Measurements from ENCODE around the gene VNN1.
"Not testable (repeated sequence)": the region's sequence is repeated elsewhere in the genome, so short reads cannot be mapped to it uniquely, and the experiment has no call there.

The VNN1 gene

DNA sequence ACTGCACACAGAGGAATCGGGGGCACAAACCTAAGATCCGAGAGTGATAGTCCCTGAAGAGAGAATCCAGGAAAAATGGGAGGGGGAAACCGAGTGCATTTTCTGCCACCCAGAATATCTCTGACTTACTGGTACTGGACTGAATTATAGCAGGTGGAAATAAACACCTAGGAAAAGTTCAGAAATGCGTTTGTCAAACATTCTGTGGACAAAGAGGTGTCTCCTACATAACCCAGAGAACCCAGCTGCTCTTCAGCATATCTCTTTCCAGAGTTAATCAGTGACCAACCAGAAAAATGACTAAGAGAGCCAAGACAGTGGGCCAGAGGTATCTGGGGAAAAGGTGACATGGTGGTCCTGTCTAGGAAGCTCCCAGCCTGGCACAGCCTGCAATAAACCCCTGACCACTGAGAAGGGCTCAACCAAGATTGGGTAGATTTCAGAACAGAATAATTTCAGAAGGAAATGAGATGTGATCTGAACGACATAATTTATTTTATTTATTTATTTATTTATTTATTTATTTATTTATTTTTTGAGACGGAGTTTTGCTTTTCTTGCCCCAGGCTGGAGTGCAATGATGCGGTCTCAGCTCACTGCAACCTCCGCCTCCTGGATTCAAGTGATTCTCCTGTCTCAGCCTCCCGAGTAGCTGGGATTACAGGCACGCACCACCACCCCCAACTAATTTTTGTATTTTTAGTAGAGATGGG, 6.0 kb upstream of the VNN1 start:
- no peak for DNase-seq

GRCh38 chr6:132715881-132716637, 2.2 kb upstream of the VNN1 start:
- DNase-seq: no peak

DNA sequence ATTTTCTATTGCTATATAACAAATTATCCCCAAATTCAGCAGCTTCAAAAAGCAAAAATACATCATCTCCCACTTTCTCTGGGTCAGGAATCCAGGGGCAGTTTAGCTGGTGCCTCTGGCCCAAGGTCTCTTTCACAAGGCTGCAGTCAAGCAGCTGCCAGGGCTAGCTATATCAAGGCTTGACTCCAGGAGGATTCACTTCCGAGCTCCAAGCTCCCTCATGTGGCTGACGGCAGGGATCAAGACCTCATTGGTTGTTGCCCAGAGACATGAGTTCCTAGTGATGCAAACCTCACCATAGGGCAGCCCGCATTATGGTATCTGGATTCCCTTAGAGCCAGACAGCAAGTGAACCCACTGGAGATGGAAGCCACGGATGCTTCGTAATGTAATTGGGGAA, 1.3 kb upstream of the VNN1 start:
- no peak for DNase-seq

DNA sequence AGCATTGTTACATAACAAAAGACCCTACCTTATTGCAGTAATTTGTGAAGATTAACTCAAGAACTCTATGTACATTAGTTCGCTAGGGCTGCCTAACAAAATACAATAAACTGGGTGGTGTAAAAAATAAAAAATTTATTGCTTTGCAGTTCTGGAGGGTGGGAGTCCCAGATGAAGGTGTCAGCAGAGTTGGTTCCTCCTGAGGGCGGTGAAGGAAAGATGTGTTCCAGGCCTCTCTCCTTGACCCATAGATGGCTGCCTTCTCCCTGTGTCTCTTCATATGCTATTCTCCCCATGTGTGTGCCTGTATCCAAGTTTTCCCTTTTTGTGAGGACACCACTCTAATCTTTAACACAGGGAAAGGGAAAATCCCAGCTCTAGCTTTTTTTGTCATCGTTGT, 305 bp upstream of the VNN1 start:
- DNase-seq: no peak

DNA sequence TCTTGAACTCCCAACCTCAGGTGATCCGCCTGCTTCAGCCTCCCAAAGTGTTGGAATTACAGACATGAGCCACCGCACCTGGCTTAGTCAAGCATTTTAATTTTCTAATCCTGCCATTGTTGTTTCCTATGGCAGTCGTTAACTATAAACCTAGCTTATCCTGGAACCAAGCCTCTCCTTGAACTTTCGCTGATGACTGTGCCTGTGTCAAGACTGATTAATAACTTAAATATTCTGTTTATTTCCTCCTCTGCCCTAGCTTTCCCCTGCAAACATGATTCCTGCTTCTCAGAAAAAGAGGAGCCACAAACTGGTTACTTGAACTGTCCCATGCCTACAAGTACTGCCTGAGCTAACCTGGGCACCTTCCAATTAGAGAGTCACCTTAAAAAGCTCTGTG, 1.5 kb downstream of the VNN1 start:
- DNase-seq: no peak

GRCh38 chr6:132708771-132709170, 5.1 kb downstream of the VNN1 start:
- DNase-seq: no peak

DNA sequence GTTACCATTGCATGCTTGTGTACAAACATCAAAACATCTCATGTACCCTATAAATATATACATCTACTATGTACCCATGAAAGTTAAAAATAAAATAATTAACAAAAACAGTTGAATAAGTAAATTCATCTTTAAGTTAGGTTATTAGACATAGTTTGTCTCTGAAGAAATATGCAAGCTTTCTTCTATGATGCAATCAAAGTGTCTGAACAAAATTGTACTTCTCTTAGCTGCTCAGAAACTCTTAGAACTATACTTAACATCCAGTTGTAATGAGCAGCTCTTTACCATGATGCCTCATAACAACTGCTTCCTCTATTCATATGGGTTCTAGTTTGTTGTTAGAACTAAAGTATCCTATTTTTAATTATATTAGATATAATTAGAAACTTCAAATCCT, 5.9 kb downstream of the VNN1 start:
- no peak for DNase-seq

- DNase-seq: not testable (repeated sequence)
Observed at GRCh38 chr6:132706756-132707155, 7.1 kb downstream of the VNN1 start.

DNA sequence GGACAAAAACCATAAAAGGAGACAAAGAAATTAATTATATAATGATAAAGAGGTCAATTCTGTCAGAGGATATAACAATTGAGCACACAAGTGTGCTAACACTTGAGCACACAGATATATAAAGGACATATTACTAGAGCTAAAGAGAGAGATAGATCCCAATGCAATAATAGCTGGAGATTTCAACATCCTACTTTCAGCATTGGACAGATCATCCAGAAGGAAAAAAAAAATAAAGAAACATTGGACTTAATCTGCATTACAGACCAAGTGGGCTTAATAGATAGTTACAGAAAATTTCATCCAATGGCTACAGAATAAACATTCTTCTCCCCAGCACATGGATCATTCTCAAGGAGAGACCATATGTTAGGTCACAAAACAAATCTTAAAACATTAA, 9.9 kb downstream of the VNN1 start:
- DNase-seq: no peak

DNA sequence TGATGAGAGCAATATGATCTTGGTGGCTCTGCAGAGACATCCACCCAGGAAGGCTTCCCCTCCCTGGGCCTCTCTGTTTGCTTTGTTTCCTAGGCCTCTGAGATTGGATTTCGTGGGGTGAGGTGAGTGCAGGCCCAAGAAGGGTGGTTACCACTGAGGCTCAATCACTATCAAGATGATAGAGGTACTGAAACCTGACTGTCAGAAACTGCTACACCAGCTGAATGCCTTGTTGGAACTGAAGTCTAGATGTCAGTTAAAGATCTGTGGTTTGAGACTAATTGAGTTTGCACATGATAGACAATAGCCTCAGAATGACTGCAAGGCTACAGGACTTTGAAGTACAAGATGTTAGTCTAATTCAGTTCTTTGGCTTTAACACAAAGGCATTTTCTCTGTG, 15.2 kb downstream of the VNN1 start:
- DNase-seq: no peak

GRCh38 chr6:132695773-132696172, 18.1 kb downstream of the VNN1 start:
- DNase-seq: no peak

- no peak for DNase-seq
Observed at GRCh38 chr6:132693478-132693877, 20.4 kb downstream of the VNN1 start.

DNA sequence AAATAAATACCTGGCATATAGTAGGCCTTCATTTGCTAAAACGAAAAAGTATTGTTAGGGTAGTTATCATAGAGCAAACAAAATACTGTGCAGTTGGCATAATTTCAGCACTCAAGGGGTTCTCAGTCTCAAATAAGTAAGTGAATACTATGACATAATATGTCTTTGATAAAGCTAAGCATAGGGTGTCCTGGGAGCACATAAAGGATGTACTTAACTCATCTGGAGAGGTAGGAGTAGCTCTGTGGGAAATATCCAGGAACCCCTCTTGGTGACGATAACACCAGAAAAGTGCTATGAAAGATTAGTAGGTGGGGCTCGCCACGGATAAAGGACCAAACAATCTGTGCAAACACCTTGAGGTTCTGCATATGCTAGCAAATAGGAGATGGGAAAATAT, 23.2 kb downstream of the VNN1 start:
- no peak for DNase-seq

- DNase-seq: no peak
Observed at GRCh38 chr6:132687306-132687705, 26.5 kb downstream of the VNN1 start.

DNA sequence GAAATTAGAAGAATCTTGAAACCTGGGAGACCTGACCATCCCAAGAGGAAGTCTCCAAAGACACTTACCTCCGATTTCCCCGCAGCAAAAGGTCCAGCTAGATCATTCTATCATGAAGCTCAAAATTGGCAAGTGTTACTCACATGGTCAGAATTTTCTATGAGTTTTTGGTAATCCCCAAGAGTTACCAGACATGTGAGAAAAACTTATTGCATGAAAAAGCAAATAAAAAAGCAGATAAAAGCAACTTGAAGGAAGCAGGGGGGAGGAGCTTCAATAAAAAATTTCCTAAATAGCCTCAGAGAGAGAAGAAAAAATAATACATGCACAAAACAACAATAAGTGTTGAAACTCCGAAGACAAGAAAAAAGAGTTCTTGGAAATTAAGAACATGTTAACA, 27.3 kb downstream of the VNN1 start:
- DNase-seq: no peak

DNA sequence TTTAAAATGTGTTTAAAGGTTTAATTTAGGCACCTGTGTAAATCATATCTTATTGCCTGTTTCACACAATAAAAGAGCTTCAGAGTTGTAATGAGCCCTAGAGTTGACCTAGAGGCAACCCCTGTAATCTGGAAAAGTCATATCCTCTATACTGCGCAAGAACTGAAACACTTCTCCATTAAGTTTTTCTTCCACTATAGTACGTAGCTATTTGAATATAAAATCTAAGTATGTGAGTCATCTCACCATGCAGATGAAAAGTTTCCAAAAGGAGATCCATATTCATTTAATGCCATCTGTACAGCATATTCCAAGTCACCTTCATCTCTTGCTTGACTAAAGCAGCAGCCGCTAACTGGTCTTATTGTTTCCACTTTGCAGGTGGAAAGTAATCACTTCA, 28.8 kb downstream of the VNN1 start:
- no peak for DNase-seq

DNA sequence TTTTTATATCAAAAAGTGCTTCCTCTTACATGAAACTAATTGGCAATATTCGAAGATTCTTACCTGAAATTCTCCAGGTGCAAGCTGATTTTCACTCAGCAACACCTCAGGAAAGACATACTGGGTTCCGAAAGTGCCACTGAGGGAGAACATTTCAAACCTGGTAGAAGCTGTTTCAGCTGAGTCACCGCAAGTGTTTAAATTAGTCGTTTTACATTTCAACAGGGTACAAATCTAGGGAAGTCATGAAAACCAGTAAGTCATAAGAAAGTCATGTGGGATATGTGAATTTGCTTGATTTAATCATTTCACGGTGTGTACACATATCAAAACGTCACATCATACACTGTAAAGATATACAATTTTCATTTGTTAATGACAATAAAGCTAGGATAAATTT, 29.6 kb downstream of the VNN1 start:
- DNase-seq: no peak

DNA sequence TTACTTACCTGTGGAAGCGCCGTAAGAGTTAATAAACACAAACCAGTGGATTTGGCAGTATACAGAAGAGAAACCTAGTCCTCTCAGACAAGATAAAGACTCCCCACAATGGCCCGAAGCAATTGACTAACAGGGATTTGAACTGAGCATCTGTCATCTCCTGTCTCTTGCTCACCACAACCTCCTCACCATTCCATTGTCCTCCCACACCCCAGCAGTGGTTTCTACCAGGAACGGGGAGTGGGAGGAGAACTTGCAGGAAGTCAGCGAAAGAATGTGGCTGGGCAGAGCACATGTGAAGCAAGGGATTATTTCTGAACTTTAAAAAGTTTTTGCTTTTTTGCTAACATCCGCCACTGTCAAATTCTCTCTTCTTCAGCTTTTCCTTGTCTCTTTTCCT, 30.3 kb downstream of the VNN1 start:
- DNase-seq: no peak

- not testable (repeated sequence) for DNase-seq
Observed at GRCh38 chr6:132679094-132679493, 34.8 kb downstream of the VNN1 start.

- DNase-seq: no peak
Observed at GRCh38 chr6:132675749-132676148, 38.1 kb downstream of the VNN1 start.

- DNase-seq: no peak
Observed at GRCh38 chr6:132675002-132675401, 38.9 kb downstream of the VNN1 start.

DNA sequence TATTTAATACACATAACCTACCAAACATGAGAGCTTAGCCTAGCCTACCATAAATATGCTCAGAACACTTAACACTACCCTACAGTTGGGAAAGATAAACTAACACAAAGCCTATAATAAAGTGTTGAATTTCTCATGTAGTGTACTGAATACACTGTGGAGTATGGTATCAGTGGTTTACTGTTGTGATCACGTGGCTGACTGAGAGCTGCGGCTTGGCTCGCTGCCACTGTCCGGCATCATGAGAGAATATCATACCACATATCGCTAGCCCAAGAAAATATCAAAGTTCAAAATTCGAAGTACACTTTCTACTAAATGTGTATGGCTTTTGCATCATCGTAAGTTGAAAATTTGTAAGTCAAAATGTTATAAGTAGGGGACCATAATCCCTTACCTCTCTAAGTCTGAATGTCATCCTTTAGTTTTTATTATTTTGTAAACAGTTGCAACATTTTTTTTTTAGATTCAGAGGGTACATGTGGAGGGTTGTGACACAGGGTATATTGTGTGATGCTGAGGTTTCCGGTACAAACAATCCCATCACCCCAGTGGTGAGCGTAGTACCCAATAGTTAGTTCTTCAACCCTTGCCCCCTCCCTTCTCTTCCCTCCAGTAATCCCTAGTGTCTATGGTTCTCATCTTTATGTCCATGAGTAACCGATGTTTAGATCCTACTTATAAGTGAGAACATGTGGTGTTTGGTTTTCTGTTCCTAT, 40.3 kb downstream of the VNN1 start:
- no peak for DNase-seq

DNA sequence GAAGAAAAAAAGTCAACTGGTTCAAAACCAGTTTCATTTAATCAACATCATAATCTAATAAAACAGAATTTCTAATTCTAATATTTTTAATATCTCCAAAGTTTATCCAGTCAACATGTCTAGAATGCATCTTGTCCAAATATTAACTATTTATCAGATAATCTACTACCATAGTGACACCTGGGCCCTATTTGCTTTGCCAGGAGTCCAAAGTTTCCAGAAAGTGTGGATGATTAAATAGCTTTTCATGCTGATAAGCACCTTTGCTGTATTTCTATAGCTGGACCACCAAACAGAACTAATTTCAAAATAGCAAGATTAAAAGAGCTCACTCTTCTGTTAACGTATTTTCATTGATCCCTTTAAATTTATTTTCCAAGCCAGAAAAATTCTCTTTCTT, 42.6 kb downstream of the VNN1 start:
- no peak for DNase-seq

GRCh38 chr6:132669690-132670291, 44.1 kb downstream of the VNN1 start:
- no peak for DNase-seq

Data from T-helper 9 cell (primary cell).